Measurements from ENCODE around the gene SCN1A.

SCN1A gene

GRCh38 chr2:165970663-165971062 lies 157.2 kb downstream of the SCN1A start:
- DNase-seq (ENCODE audit: low read depth), result no peak

- DNase-seq (ENCODE audit: low read depth), result no peak
Measured at GRCh38 chr2:165969227-165969626, 158.6 kb downstream of the SCN1A start.

- no peak for DNase-seq (ENCODE audit: low read depth)
Measured at GRCh38 chr2:165967746-165968145, 160.1 kb downstream of the SCN1A start.

- DNase-seq (ENCODE audit: low read depth), result no peak
Measured at GRCh38 chr2:165961818-165962217, 166.0 kb downstream of the SCN1A start.

- no peak for DNase-seq (ENCODE audit: low read depth)
Measured at GRCh38 chr2:165959371-165959770, 168.4 kb downstream of the SCN1A start.

- no peak for DNase-seq (ENCODE audit: low read depth)
Measured at GRCh38 chr2:165958313-165958960, 169.4 kb downstream of the SCN1A start.

- peak; percentile 7 for DNase-seq (ENCODE audit: low read depth)
Measured at GRCh38 chr2:165957030-165957675, 170.7 kb downstream of the SCN1A start.

GRCh38 chr2:165953655-165954606 lies 173.9 kb downstream of the SCN1A start, which contains the start of gene TTC21B:
TTC21B (minus strand) TSS chr2:165953776; CDS start chr2:165953705, 71 bp downstream.
- peak; percentile 93 for DNase-seq (ENCODE audit: low read depth)

- no peak for DNase-seq (ENCODE audit: low read depth)
Measured at GRCh38 chr2:165953306-165953654, 174.5 kb downstream of the SCN1A start.

- DNase-seq (ENCODE audit: low read depth), result peak; percentile 21
Measured at GRCh38 chr2:165952741-165953211, 175.0 kb downstream of the SCN1A start.

GRCh38 chr2:165952085-165952484 lies 175.7 kb downstream of the SCN1A start:
- no peak for DNase-seq (ENCODE audit: low read depth)

GRCh38 chr2:165950438-165950837 lies 177.4 kb downstream of the SCN1A start:
- DNase-seq (ENCODE audit: low read depth), result no peak

GRCh38 chr2:165941827-165942226 lies 186.0 kb downstream of the SCN1A start:
- DNase-seq (ENCODE audit: low read depth), result no peak

GRCh38 chr2:165938237-165938636 lies 189.6 kb downstream of the SCN1A start:
- DNase-seq (ENCODE audit: low read depth), result no peak

All from amniotic epithelial cell (primary cell).